Adipocyte (in vitro differentiated cells): ENCODE measurements around the gene CLEC16A.

Source experiments
- DNase-seq: peaks from one replicate; pipeline ENCODE4 v3.0.0-alpha.2; 2015; ENCODE audit warnings: low read depth
- H3K27me3 ChIP-seq: replicated peaks from 2 replicates; pipeline ENCODE4 v1.7.0; 2013; ENCODE audit warnings: mild to moderate bottlenecking, low read length, moderate library complexity; ENCODE audit not compliant: control insufficient read depth, insufficient read depth
- H3K36me3 ChIP-seq: 2 replicates; pipeline ENCODE4 v1.7.0; 2013; ENCODE audit warnings: low read length, mild to moderate bottlenecking, moderate library complexity; ENCODE audit not compliant: control insufficient read depth, insufficient read depth, severe bottlenecking
- H3K4me1 ChIP-seq: 2 replicates; pipeline ENCODE4 v1.7.0; 2013; ENCODE audit warnings: mild to moderate bottlenecking, low read length, moderate library complexity; ENCODE audit not compliant: control insufficient read depth, insufficient read depth
- H3K4me3 ChIP-seq: 2 replicates; pipeline ENCODE4 v1.7.0; 2013; ENCODE audit warnings: mild to moderate bottlenecking, low read length, moderate library complexity
- H3K9ac ChIP-seq: 2 replicates; pipeline ENCODE4 v1.7.0; 2013; ENCODE audit warnings: mild to moderate bottlenecking, low read length, moderate library complexity
- H3K9me3 ChIP-seq: 2 replicates; pipeline ENCODE4 v1.7.0; 2013; ENCODE audit warnings: mild to moderate bottlenecking, low read length, moderate library complexity; ENCODE audit not compliant: control insufficient read depth

CLEC16A gene

GRCh38 chr16:11012841-11013240, 68.5 kb downstream of the CLEC16A start:
- DNase-seq: no peak

GRCh38 chr16:11014136-11014535, 69.8 kb downstream of the CLEC16A start:
- Histone ChIP-seq H3K27me3 (no peaks in the 10 kb centered on the region), H3K9ac (no peak overlapping the region), H3K4me3 (no peak overlapping the region), H3K36me3 (peaks cover under 1% of the 10 kb centered on the region), H3K9me3 (no peaks in the 10 kb centered on the region), H3K4me1 (peaks cover 24% of the 10 kb centered on the region)
- DNase-seq: peak; percentile 70

More at GRCh38 chr16:11012841-11013240, 68.5 kb downstream of the CLEC16A start:
- H3K4me1 ChIP-seq: peaks cover 24% of the 10 kb centered on the region
- no peak overlapping the region for H3K4me3 ChIP-seq
- no peaks in the 10 kb centered on the region for H3K27me3 ChIP-seq
- no peaks in the 10 kb centered on the region for H3K9me3 ChIP-seq
- H3K9ac ChIP-seq: no peak overlapping the region
- H3K36me3 ChIP-seq: peaks cover 2% of the 10 kb centered on the region

DNA sequence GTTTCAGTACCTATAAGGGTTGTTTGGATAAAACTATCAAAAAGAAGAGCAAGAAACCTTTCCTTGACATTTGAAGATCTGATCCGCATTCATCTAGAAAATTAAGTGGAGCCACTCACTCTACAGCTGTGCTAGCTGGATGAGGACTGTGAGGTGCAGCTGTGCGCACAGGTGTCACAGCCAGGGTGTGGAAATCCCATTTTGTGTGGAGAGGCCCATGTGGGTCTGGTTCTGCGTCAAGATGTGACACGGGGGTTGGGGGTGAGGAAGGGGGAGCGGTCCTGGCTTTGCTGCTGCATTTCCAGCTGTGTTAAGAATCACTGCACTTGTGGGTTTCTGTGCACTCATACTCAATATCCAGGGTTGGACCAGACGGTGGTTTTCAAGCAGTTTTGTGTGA, 70.7 kb downstream of the CLEC16A start:
- Histone ChIP-seq H3K9ac (no peak overlapping the region), H3K4me3 (no peak overlapping the region), H3K9me3 (no peaks in the 10 kb centered on the region), H3K27me3 (no peaks in the 10 kb centered on the region), H3K4me1 (peaks cover 24% of the 10 kb centered on the region), H3K36me3 (no peaks in the 10 kb centered on the region)
- no peak for DNase-seq

DNA sequence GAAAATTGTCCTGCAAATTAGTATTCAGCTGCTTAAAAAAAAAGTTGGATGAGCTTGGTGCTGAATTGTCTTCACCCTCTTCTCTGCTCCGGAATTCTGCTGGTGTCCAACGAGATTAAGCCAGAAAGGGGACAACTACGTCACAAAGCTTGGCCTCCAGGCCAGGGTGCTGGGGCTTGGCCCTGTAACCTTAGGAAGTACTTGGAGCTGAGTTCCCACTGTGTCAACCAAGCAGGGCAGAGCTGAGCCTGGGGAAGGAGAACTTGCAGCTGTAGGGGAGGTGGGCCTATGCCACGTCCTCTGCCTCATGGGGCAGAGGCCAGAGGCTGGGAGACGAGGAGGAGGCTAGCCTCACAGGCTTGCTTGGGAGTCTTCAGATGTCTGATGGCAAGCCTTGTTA, 71.2 kb downstream of the CLEC16A start:
- H3K4me3 ChIP-seq: no peak overlapping the region
- no peak for DNase-seq
- H3K36me3 ChIP-seq: no peaks in the 10 kb centered on the region
- no peaks in the 10 kb centered on the region for H3K27me3 ChIP-seq
- H3K9me3 ChIP-seq: no peaks in the 10 kb centered on the region
- peaks cover 22% of the 10 kb centered on the region for H3K4me1 ChIP-seq
- no peak overlapping the region for H3K9ac ChIP-seq

GRCh38 chr16:11016524-11016988, 72.2 kb downstream of the CLEC16A start:
- peaks cover 22% of the 10 kb centered on the region for H3K4me1 ChIP-seq
- H3K9ac ChIP-seq: no peak overlapping the region
- H3K27me3 ChIP-seq: no peaks in the 10 kb centered on the region
- no peaks in the 10 kb centered on the region for H3K36me3 ChIP-seq
- H3K9me3 ChIP-seq: no peaks in the 10 kb centered on the region
- H3K4me3 ChIP-seq: no peak overlapping the region
- no peak for DNase-seq

GRCh38 chr16:11016993-11017392, 72.6 kb downstream of the CLEC16A start:
- Histone ChIP-seq H3K4me1 (peaks cover 25% of the 10 kb centered on the region), H3K9me3 (no peaks in the 10 kb centered on the region), H3K27me3 (no peaks in the 10 kb centered on the region), H3K36me3 (no peaks in the 10 kb centered on the region), H3K4me3 (no peak overlapping the region), H3K9ac (no peak overlapping the region)
- peak; percentile 12 for DNase-seq

- Histone ChIP-seq H3K4me3 (no peak overlapping the region), H3K36me3 (no peaks in the 10 kb centered on the region), H3K9me3 (no peaks in the 10 kb centered on the region), H3K9ac (no peak overlapping the region), H3K27me3 (no peaks in the 10 kb centered on the region), H3K4me1 (peaks cover 25% of the 10 kb centered on the region)
- no peak for DNase-seq
These were observed 73.1 kb downstream of the CLEC16A start for GRCh38 chr16:11017499-11017898.

- Histone ChIP-seq H3K9ac (no peak overlapping the region), H3K4me1 (peaks cover 25% of the 10 kb centered on the region), H3K9me3 (no peaks in the 10 kb centered on the region), H3K27me3 (no peaks in the 10 kb centered on the region), H3K4me3 (no peak overlapping the region), H3K36me3 (peaks cover 11% of the 10 kb centered on the region)
- no peak for DNase-seq
These were observed 76.0 kb downstream of the CLEC16A start for GRCh38 chr16:11020388-11020787.

DNA sequence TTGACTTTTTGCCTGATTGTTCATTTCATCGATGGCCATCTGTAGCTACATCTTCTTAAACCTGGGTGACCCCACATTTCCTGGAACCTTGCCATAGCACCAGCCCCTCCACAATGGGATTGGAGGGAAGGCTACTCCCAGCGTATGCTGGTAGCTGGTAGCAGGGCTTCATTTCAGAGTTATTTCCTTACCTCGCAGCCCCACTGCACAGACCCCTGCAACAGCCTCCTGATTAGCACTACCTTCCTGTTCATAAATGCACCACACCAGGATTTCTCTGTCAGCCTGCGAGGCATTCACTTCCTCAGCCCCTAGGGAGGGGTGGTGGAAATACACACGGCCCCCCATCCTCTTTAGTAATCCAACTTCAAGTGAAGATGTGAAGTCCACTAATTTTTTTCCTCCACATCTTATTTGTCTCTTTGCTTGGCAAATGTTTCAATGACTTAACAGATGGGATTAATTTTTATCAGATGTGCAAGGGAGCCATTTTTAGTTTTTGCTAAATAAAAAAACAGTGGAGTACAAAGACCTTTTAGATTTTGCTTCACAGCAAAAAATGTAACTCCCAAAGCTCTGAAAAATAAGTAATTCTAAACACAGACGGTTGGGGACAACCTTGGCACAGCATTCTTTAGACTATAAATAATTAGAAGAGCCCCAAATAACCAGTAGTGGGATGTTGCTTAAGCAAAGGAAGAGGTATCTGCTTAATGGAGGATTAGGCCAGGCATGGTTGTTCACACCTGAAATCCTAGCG, 76.6 kb downstream of the CLEC16A start:
- no peak for DNase-seq
- peaks cover 25% of the 10 kb centered on the region for H3K4me1 ChIP-seq
- H3K9ac ChIP-seq: no peak overlapping the region

DNA sequence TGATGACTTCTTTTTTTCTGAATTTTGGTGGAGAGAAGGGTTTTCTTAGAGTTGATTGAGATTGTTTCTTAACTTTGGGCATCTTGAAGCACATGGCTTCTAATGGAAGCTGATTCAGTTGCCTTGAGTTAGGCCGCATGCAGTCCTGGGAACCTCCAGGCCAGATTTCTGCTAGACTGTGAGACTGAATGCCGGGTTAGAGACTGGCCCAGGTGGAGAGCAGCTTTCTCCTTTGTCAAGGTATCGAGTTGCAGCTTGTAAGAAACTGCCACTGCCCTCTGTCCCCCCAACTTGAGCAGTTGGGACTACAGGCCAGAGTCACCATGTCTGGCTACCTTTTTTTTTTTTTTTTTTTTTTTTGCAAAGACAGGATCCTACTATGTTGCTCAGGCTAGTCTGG, 77.6 kb downstream of the CLEC16A start:
- Histone ChIP-seq H3K4me3 (no peak overlapping the region), H3K36me3 (peaks cover 27% of the 10 kb centered on the region), H3K4me1 (peaks cover 19% of the 10 kb centered on the region), H3K9ac (no peak overlapping the region), H3K27me3 (no peaks in the 10 kb centered on the region), H3K9me3 (peaks cover 14% of the 10 kb centered on the region)
- no peak for DNase-seq

More for the DNA sequence above, 76.6 kb downstream of the CLEC16A start:
- peaks cover 4% of the 10 kb centered on the region for H3K9me3 ChIP-seq
- H3K36me3 ChIP-seq: peaks cover 17% of the 10 kb centered on the region
- H3K4me3 ChIP-seq: no peak overlapping the region
- H3K27me3 ChIP-seq: no peaks in the 10 kb centered on the region

DNA sequence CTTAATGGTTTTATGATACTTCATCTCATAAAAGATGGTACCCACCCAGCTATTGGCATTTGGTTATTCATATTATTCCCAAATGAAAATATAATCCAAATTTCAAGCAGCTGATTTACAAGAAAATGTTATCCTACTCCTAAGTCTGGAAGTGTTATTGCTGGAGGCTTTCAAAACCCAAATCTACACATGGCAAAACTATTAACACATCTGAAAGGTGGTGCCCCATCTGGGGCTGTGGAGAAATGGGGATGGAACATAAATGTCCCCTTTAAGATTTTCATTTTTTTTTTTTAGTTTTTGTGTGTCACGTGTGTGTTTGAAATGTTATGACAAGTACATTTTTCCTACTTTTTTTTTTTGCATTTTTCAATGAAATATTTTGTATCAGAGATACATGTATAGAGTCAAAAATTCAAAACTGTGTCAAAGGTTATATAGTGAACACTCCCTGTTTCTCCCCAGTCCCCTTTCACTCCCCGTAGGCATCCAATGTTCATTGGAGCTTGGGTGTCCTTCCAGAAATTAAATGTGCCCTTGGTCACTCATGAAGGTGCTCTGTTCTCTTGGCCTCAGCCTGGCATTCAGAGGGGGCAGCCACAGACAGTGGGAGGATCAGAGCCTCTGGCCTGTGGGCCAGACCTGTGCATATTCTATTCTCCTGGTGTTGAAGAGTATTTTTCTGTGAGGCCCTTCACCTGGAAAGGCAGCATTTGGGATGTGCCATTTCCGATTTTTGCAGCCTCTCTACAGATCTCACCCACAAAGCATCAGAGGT, 79.1 kb downstream of the CLEC16A start:
- Histone ChIP-seq H3K27me3 (no peaks in the 10 kb centered on the region), H3K4me3 (no peak overlapping the region), H3K36me3 (peaks cover 31% of the 10 kb centered on the region), H3K4me1 (peaks cover 15% of the 10 kb centered on the region), H3K9ac (no peak overlapping the region), H3K9me3 (peaks cover 15% of the 10 kb centered on the region)
- no peak for DNase-seq
